GM19240 (cell line): ENCODE results near the gene TKFC.
A peak's percentile ranks its signal among the peaks of the same experiment; 100 is the strongest.

Experiments
- DNase-seq: peaks from one replicate; pipeline ENCODE4 v3.0.0; 2011; ENCODE audit warnings: low spot score; ENCODE audit not compliant: insufficient read length

Gene TKFC

GRCh38 chr11:61345954-61346843 is 13.2 kb downstream of the TKFC start:
- no peak for DNase-seq

- no peak for DNase-seq
Measured at GRCh38 chr11:61347916-61348461, 15.0 kb downstream of the TKFC start.

- DNase-seq, result no peak
Measured at GRCh38 chr11:61349189-61349751, 16.2 kb downstream of the TKFC start.

GRCh38 chr11:61349916-61350315 is 16.9 kb downstream of the TKFC start:
- DNase-seq, result no peak

- no peak for DNase-seq
Measured at GRCh38 chr11:61350336-61350735, 17.3 kb downstream of the TKFC start.

- no peak for DNase-seq
Measured at GRCh38 chr11:61350803-61351202, 17.8 kb downstream of the TKFC start.

- no peak for DNase-seq
Measured at GRCh38 chr11:61352038-61352437, 19.0 kb downstream of the TKFC start.

- DNase-seq, result no peak
Measured at GRCh38 chr11:61353131-61354067, 20.4 kb downstream of the TKFC start.

GRCh38 chr11:61354208-61354607 is 21.2 kb downstream of the TKFC start:
- DNase-seq, result no peak

- DNase-seq, result no peak
Measured at GRCh38 chr11:61356706-61357105, 23.7 kb downstream of the TKFC start.

GRCh38 chr11:61357233-61357893 is 24.3 kb downstream of the TKFC start:
- DNase-seq, result no peak

GRCh38 chr11:61357894-61358239 is 24.8 kb downstream of the TKFC start:
- no peak for DNase-seq

- no peak for DNase-seq
Measured at GRCh38 chr11:61358566-61358965, 25.5 kb downstream of the TKFC start.

GRCh38 chr11:61359516-61359915 is 26.5 kb downstream of the TKFC start:
- DNase-seq, result no peak

- no peak for DNase-seq
Measured at GRCh38 chr11:61361237-61361740, 28.3 kb downstream of the TKFC start.

- peak; percentile 83 for DNase-seq
Measured at GRCh38 chr11:61361741-61362541, 28.9 kb downstream of the TKFC start, which contains the start of the genes CYB561A3 and TMEM138. TSS of gene CYB561A3 (minus strand) at chr11:61361882. CDS start at chr11:61356713, 5,169 bp downstream. TSS of gene TMEM138 (plus strand) at chr11:61362374. CDS start at chr11:61364391, 2,017 bp downstream.

GRCh38 chr11:61362542-61362875 is 29.5 kb downstream of the TKFC start:
- no peak for DNase-seq

- no peak for DNase-seq
Measured at GRCh38 chr11:61364012-61364675, 31.1 kb downstream of the TKFC start.

GRCh38 chr11:61367406-61367805 is 34.4 kb downstream of the TKFC start:
- no peak for DNase-seq
